Mucosa of rectum (tissue), 2 donors: ENCODE results near the gene CDKN1C.

Source experiments
- H3K27ac ChIP-seq, 2 donors: one replicate each; pipeline ENCODE4 v1.7.0; 2013; ENCODE audit warnings: inconsistent platforms in 2 of 2, low read depth in 2 of 2, low read length in 2 of 2
- H3K27me3 ChIP-seq, 2 donors: one replicate each; pipeline ENCODE4 v1.7.0; 2013; ENCODE audit warnings: low read length in 2 of 2; ENCODE audit not compliant: control insufficient read depth in 2 of 2, insufficient read depth in 2 of 2
- H3K36me3 ChIP-seq, 2 donors: one replicate each; pipeline ENCODE4 v1.7.0; 2013; ENCODE audit warnings: low read length in 2 of 2; ENCODE audit not compliant: control insufficient read depth in 2 of 2, insufficient read depth in 2 of 2
- H3K4me1 ChIP-seq, 2 donors: one replicate each; pipeline ENCODE4 v1.7.0; 2013; ENCODE audit warnings: low read length in 2 of 2, mild to moderate bottlenecking in 1 of 2; ENCODE audit not compliant: control insufficient read depth in 2 of 2, insufficient read depth in 2 of 2
- H3K4me3 ChIP-seq, 2 donors: one replicate each; pipeline ENCODE4 v1.7.0; 2013; ENCODE audit warnings: low read length in 2 of 2
- H3K9ac ChIP-seq, 2 donors: one replicate each; pipeline ENCODE4 v1.7.0; 2013; ENCODE audit warnings: low read length in 2 of 2, low read depth in 1 of 2, mild to moderate bottlenecking in 1 of 2
- H3K9me3 ChIP-seq, 2 donors: one replicate each; pipeline ENCODE4 v1.7.0; 2013; ENCODE audit warnings: low read length in 2 of 2; ENCODE audit not compliant: control insufficient read depth in 2 of 2
- donor health status: healthy.
- donor health status: Normal muscosa, but diverticular disease.

CDKN1C gene

DNA sequence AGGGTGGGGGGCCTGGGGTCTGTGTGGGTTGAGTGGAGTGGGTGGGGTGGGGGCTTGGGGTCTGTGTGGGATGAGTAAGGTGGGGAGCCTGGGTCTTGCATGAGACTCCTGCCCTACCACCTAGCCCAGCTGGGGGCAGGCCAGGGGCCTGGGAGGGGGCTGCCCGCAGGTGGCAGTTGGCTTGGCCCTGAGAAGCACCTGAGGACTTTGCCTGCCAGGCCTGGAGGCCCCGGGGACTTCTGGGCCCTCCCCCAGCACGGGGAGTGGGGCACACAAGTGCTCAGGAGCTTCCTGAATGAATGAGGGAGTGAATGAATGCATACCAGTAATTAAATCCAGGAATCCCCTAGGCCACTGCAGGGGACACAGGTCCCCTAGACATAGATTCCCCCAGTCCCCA lies 37.1 kb upstream of the CDKN1C start:
- Histone ChIP-seq H3K9me3 (no peaks in the 10 kb centered on the region), H3K36me3 (no peaks in the 10 kb centered on the region), H3K9ac (no peak overlapping the region), H3K4me3 (no peak overlapping the region), H3K27me3 (no peaks in the 10 kb centered on the region), H3K4me1 (peaks cover 20 to 28% of the 10 kb centered on the region in 2 donors), H3K27ac (no peak overlapping the region)

DNA sequence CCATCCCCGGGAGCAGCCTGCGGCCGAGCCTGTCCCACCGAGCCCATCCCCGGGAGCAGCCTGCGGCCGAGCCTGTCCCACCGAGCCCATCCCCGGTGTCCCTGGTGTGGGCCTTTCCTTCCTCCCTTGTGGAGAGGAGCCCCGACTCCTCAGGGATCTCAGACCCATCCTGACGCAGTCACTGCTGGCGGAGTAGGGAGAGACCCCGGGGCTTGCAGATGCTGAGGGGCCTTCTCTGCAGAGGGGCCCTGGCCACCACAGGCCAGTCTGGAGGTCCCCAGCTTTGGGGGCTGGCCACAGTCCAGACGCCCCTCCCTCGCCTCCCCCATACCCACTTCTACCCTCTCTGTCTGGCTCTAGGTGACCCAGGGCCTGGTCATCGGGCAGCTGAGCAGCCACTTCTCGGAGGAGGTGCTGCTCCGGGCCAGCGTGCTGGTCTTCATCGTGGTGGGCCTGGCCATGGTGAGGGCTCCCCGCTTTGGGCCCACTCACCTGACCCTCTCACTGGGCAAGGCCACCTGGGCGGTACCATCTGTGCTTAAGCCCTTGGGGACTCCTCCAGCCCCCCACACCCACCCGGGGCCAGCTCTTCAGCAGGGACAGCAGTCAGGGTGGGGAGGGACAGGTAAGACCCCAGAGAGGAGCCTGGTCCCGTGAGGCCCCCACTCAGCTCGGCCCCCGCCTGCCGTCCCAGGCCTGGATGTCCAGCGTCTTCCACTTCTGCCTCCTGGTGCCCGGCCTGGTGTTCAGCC lies 36.3 kb upstream of the CDKN1C start:
- no peak overlapping the region for H3K9ac ChIP-seq
- no peak overlapping the region for H3K4me3 ChIP-seq
- H3K36me3 ChIP-seq, result no peaks in the 10 kb centered on the region
- no peaks in the 10 kb centered on the region for H3K27me3 ChIP-seq
- peaks cover 15 to 21% of the 10 kb centered on the region in 2 donors for H3K4me1 ChIP-seq
- no peak overlapping the region for H3K27ac ChIP-seq
- no peaks in the 10 kb centered on the region for H3K9me3 ChIP-seq

DNA sequence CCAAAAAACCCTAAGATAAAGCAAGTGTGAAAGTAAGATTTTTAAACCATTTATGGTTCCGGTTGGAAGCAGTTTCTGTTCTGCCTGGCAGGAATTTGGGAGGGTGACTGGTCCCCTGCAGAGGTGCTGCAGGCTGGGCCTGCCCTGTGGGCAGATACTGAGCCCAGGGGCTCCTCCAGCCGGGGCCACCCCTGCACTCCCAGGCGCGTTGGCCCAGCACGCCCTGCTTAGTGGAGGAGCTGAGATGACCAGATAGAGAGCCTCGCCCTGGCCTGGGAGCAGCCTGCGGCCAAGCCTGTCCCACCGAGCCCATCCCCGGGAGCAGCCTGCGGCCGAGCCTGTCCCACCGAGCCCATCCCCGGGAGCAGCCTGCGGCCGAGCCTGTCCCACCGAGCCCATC lies 35.7 kb upstream of the CDKN1C start:
- Histone ChIP-seq H3K36me3 (no peaks in the 10 kb centered on the region), H3K4me3 (no peak overlapping the region), H3K27me3 (no peaks in the 10 kb centered on the region), H3K9me3 (no peaks in the 10 kb centered on the region), H3K4me1 (peaks cover 15 to 20% of the 10 kb centered on the region in 2 donors), H3K27ac (no peak overlapping the region), H3K9ac (no peak overlapping the region)

DNA sequence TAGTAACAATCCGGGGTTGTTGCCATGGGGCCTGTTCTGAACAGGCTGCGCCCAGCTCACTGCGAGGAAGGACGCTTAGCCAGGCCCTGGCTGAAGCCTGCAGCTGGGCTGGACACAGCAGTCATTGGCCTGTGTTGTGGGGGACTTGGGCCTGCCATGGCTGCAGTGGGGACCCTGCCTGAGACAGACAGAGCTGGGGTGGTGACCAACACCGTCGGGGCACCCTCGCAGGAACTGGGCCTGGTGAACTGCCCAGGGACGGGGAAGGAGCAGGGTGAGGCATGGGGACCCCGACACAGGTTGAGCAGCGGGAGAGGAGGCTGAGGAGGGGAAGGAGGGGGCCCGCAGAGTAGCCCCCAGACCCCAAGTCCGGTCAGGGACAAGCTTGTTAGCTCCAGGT lies 34.8 kb upstream of the CDKN1C start:
- no peaks in the 10 kb centered on the region for H3K27me3 ChIP-seq

DNA sequence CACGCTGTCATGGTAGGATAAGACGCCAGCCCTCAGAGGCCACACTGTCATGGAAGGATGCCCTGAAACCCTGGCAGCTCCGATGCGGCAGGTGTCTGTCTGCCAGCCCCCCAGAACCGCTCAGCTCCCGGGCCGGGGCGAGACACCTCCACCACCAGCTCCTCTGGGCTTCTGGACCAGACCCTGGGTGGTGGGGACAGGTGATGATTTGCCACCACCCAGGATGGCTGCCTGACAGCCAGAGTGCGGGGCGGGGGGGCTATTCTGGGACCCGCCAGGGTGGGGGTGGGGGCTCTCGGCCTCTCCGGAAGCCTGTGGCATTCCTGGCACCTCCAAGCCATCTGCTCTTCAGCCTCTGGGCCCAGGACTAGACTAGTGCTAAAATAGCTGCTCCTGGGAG lies 34.3 kb upstream of the CDKN1C start:
- Histone ChIP-seq H3K4me3 (no peak overlapping the region), H3K36me3 (no peaks in the 10 kb centered on the region), H3K27me3 (no peaks in the 10 kb centered on the region), H3K9me3 (no peaks in the 10 kb centered on the region), H3K9ac (no peak overlapping the region), H3K4me1 (peaks cover 10 to 14% of the 10 kb centered on the region in 2 donors), H3K27ac (no peak overlapping the region)

More for the DNA sequence above, 34.8 kb upstream of the CDKN1C start:
- Histone ChIP-seq H3K36me3 (no peaks in the 10 kb centered on the region), H3K4me3 (no peak overlapping the region), H3K9ac (no peak overlapping the region), H3K9me3 (no peaks in the 10 kb centered on the region), H3K4me1 (peaks cover 15 to 20% of the 10 kb centered on the region in 2 donors), H3K27ac (no peak overlapping the region)

DNA sequence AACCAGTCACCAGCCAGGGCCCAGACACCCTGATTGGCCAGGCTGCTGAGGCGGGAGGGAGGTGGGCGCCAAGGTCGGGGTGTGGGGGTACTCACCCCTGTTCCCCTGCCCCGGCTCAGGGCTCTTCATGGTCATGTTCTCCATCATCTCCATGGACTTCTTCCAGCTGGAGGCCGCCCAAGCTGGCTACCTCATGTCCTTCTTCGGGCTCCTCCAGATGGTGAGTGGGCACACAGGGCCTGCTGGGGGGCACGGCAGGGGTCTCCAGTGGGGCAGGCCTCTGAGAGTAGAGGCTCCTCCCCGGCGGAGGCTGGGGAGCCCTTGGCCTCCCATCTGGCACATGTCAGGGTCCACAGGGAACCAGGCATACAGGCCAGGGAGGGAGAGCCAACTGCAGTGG lies 33.6 kb upstream of the CDKN1C start:
- Histone ChIP-seq H3K27me3 (no peaks in the 10 kb centered on the region), H3K36me3 (no peaks in the 10 kb centered on the region), H3K9me3 (no peaks in the 10 kb centered on the region), H3K4me1 (peaks cover 5 to 9% of the 10 kb centered on the region in 2 donors), H3K4me3 (no peak overlapping the region), H3K9ac (no peak overlapping the region), H3K27ac (no peak overlapping the region)

GRCh38 chr11:2917842-2918490 lies 32.4 kb upstream of the CDKN1C start:
- H3K36me3 ChIP-seq, result no peaks in the 10 kb centered on the region
- H3K27ac ChIP-seq, result no peak overlapping the region
- no peaks in the 10 kb centered on the region for H3K9me3 ChIP-seq
- H3K4me1 ChIP-seq, result peaks cover 12 to 13% of the 10 kb centered on the region in 2 donors
- H3K27me3 ChIP-seq, result no peaks in the 10 kb centered on the region
- H3K9ac ChIP-seq, result no peak overlapping the region
- H3K4me3 ChIP-seq, result no peak overlapping the region

DNA sequence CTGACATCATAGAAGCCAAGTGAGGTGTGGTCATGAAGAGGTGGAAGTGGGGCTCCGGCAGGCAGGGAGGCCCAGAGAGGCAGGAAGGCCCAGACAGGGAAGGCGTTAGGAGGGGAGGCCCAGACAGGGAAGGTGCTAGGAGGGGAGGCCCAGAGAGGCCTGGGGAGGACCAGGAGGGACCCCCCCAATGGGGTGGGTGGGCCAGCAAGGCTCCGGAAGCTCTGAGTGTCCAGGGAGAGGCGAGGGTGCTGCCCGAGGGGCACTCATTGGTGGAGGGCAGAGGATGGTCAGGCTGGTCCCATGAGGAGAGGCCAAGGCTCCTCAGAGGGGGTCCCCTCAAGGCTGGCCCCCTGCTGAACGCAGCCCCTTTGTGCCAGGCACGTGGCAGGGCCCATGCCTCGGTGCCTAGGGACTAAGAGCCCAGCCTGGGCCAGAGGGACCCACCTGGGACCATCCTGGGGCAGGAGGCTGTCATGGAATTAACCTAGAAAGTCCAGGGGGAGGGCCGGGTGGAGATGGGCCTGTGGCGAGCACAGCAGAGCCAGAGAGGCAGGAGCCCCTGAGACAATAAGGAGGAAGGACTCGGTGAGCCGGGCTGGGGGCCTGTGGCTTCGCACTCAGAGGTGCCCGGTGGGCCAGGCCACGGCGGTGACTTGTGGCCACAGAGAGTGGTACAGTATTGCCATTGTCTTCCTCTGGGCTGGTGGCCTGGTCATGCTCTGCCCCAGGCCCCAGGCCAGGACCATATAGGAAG lies 31.5 kb upstream of the CDKN1C start:
- Histone ChIP-seq H3K27ac (no peak overlapping the region), H3K4me1 (peaks cover 16 to 19% of the 10 kb centered on the region in 2 donors), H3K4me3 (no peak overlapping the region), H3K9ac (no peak overlapping the region), H3K36me3 (no peaks in the 10 kb centered on the region), H3K9me3 (no peaks in the 10 kb centered on the region), H3K27me3 (no peaks in the 10 kb centered on the region)

DNA sequence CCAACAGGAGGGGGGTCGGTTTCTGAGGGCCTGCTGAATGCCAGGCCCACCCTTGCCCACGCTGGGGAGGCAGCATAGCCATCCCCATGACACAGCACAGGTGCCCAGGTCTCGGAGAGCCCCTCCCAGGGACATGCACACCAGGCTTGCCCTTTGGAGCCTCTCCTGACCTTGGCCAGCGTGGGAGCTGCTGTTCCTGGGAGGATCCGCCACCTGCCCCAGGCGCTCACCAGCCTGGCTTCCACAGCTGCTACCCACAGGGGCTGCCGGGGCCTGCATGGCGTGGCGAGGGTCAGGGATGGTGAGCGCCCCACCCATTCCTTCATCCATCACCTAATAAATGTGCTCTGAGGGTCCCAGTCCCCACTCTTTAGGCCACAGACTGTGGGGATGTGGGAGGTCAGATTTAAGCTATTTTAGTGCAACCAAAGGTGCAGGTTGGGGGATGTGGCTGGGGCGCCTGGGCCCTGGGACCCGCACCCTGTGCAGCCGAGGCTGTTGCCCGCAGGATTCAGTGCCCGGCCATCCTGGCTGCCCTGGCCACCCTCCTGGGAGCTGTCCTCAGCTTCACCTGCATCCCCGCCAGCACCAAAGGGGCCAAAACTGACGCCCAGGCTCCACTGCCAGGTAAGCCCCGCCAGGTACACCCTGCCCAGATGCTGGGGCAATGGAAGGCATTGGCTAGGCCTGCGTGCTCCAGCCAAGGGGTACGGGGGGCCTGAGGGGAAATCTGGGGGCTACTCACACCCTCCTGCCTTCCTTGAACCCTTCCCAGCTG lies 30.7 kb upstream of the CDKN1C start:
- H3K9me3 ChIP-seq, result no peaks in the 10 kb centered on the region
- H3K27me3 ChIP-seq, result no peaks in the 10 kb centered on the region
- H3K36me3 ChIP-seq, result no peaks in the 10 kb centered on the region
- peaks cover 24 to 27% of the 10 kb centered on the region in 2 donors for H3K4me1 ChIP-seq
- no peak overlapping the region for H3K9ac ChIP-seq
- no peak overlapping the region for H3K27ac ChIP-seq
- H3K4me3 ChIP-seq, result no peak overlapping the region
